K562 (cell line): ENCODE results near the gene CUL9. TPM values are rescaled to one million over a fixed set of nuclear protein-coding genes. Genes with fewer than 3 reads are reported as not detected.

ENCODE experiments used
- ARNT ChIP-seq, 2 experiments: fragments of 450-650 bp; IDR thresholded peaks; 2 replicates each; pipeline ENCODE4 v1.6.1; 2016; ENCODE audit warnings: mild to moderate bottlenecking in 1 of 2
- CBX3 ChIP-seq, 2 experiments: IDR thresholded peaks; 1 replicate in 1 of 2; 2 replicates in 1 of 2; pipeline ENCODE4 v1.6.1; 2012; ENCODE audit warnings: inconsistent platforms in 2 of 2, low read length in 2 of 2, borderline replicate concordance in 1 of 2, control low read depth in 1 of 2
- DPF2 ChIP-seq: fragments of 450-650 bp; IDR thresholded peaks from 2 replicates; pipeline ENCODE4 v1.6.1; 2016
- EGR1 ChIP-seq: fragments of 450-650 bp; conservative IDR thresholded peaks from 2 replicates; pipeline ENCODE4 v1.6.1; 2017; ENCODE audit warnings: mild to moderate bottlenecking
- MCM5 ChIP-seq: fragments of 450-650 bp; IDR thresholded peaks from 2 replicates; pipeline ENCODE4 v1.6.1; 2016; ENCODE audit warnings: low read depth
- MEF2A ChIP-seq: IDR thresholded peaks from 2 replicates; pipeline ENCODE4 v1.6.1; 2011; ENCODE audit warnings: low read depth, mild to moderate bottlenecking, low read length, moderate library complexity; ENCODE audit not compliant: control insufficient read depth
- NUFIP1 ChIP-seq: fragments of 450-650 bp; IDR thresholded peaks from 2 replicates; pipeline ENCODE4 v1.6.1; 2018; ENCODE audit not compliant: partially characterized antibody
- POLR2B ChIP-seq: fragments of 450-650 bp; IDR thresholded peaks from 2 replicates; pipeline ENCODE4 v1.6.1; 2018; ENCODE audit warnings: low read depth; ENCODE audit not compliant: partially characterized antibody
- POLR3G ChIP-seq: IDR thresholded peaks from 2 replicates; pipeline ENCODE4 v1.6.1; 2011; ENCODE audit not compliant: insufficient read length, insufficient replicate concordance; ENCODE audit errors: extremely low read depth
- ZBTB1 ChIP-seq: sonication (generic); formaldehyde crosslinking; IDR thresholded peaks from 2 replicates; pipeline ENCODE4 v1.8.1; 2023; ENCODE audit warnings: missing genetic modification reagents, low read depth, mild to moderate bottlenecking, borderline replicate concordance
- ZC3H8 ChIP-seq: fragments of 450-650 bp; IDR thresholded peaks from 2 replicates; pipeline ENCODE4 v1.6.1; 2017
- ZNF12 ChIP-seq: sonication (generic); formaldehyde crosslinking; IDR thresholded peaks from 2 replicates; pipeline ENCODE4 v1.4.0; 2020; ENCODE audit warnings: mild to moderate bottlenecking, missing genetic modification reagents
- ZNF184 ChIP-seq: sonication (generic); formaldehyde crosslinking; IDR thresholded peaks from 2 replicates; pipeline ENCODE4 v1.5.0; 2020; ENCODE audit warnings: missing genetic modification reagents
- ZNF274 ChIP-seq: IDR thresholded peaks from 2 replicates; pipeline ENCODE4 v1.6.1; 2011; ENCODE audit warnings: low read depth, mild to moderate bottlenecking, low read length, moderate library complexity, borderline replicate concordance
- polyA plus RNA-seq, 8 experiments: library from polyadenylated mRNA; depleted of rRNA in 4 of 8; stranded (reverse) in 5 of 8; unstranded in 3 of 8; fragments of >200 nt; fragmentation: Nextera tagmentation in 2 of 8; fragmentation: Illumina TruSeq in 1 of 8; extraction: Ambion mirVana in 2 of 8; extraction: Trizol in 1 of 8; gene quantifications; 2 replicates each; pipeline versions ENCODE4 v1.2.1 to v1.2.3, GENCODE V29; 2011 to 2014; ENCODE audit warnings: inconsistent platforms in 1 of 8, missing spikeins in 1 of 8
- total RNA-seq, 7 experiments: library from RNA; depleted of rRNA in 6 of 7; stranded (reverse); fragments of >200 nt in 6 of 7; fragmentation: Illumina TruSeq in 2 of 7; extraction: Trizol in 2 of 7; gene quantifications; 2 replicates each; pipeline versions ENCODE4 v1.2.1 to v1.2.3, GENCODE V29; 2011 to 2021; ENCODE audit warnings: low replicate concordance in 1 of 7
- TF ChIP-seq, protein P1 (sequence below), 2 experiments: fragments of 450-650 bp in 1 of 2; IDR thresholded peaks; 2 replicates each; pipeline ENCODE4 v1.6.1; 2011 to 2017; ENCODE audit warnings: low read depth in 2 of 2, antibody characterized with exemption in 1 of 2, borderline replicate concordance in 1 of 2, low read length in 1 of 2, mild to moderate bottlenecking in 1 of 2, mixed read lengths in 1 of 2; ENCODE audit not compliant: control insufficient read depth in 1 of 2

The CUL9 gene
- total and polyA plus RNA-seq, 9 of the 15 experiments (the other 6 are each of a cell fraction or from before 2014, with no cell fraction given): 0.50 to 20.7 (median 6.6) TPM

DNA sequence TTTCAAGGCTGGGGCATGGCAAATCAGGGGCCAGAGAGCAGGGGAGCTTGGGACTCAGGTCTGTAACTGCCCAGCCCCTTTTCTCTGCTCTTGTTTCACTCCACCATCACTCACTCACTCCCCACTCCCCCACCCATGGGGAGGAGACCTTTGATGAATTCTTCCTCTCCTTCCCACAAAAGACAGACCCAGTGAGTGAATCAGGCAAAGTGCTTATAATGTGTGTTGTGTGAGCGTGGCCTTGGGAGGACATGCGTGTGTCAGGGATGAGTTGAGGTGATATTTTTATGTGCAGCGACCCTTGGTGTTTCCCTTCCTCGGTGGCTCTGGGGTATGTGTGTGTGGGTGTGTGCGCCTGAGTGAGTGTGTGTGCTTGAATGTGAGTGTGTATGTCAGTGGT is 1.0 kb upstream of the CUL9 start (continued):
- TF ChIP-seq MEF2A: no peak
- no peak for TF ChIP-seq ZNF184 (CRISPR knock-in tag)
- no peak for TF ChIP-seq ZBTB1 (CRISPR knock-in tag)
- no peak for TF ChIP-seq MCM5
- TF ChIP-seq CBX3 (IDR thresholded peaks at IDR 0.05; ENCODE audit: borderline replicate concordance in 1 of 2, low read length in 2 of 2): no peak
- peak; percentile 18; the same call in 1 of the 2 replicates for TF ChIP-seq DPF2
- no peak; the same call in 1 of the 2 replicates for TF ChIP-seq ZC3H8
- TF ChIP-seq, protein P1, sequence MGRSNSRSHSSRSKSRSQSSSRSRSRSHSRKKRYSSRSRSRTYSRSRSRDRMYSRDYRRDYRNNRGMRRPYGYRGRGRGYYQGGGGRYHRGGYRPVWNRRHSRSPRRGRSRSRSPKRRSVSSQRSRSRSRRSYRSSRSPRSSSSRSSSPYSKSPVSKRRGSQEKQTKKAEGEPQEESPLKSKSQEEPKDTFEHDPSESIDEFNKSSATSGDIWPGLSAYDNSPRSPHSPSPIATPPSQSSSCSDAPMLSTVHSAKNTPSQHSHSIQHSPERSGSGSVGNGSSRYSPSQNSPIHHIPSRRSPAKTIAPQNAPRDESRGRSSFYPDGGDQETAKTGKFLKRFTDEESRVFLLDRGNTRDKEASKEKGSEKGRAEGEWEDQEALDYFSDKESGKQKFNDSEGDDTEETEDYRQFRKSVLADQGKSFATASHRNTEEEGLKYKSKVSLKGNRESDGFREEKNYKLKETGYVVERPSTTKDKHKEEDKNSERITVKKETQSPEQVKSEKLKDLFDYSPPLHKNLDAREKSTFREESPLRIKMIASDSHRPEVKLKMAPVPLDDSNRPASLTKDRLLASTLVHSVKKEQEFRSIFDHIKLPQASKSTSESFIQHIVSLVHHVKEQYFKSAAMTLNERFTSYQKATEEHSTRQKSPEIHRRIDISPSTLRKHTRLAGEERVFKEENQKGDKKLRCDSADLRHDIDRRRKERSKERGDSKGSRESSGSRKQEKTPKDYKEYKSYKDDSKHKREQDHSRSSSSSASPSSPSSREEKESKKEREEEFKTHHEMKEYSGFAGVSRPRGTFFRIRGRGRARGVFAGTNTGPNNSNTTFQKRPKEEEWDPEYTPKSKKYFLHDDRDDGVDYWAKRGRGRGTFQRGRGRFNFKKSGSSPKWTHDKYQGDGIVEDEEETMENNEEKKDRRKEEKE (IDR thresholded peaks at IDR 0.05; ENCODE audit: borderline replicate concordance in 1 of 2, control insufficient read depth in 1 of 2, low read depth in 2 of 2, low read length in 1 of 2): no peak
- no peak for TF ChIP-seq ARNT (IDR thresholded peaks at IDR 0.05)
- no peak for TF ChIP-seq NUFIP1
- peak; percentile 65 for TF ChIP-seq EGR1
- no peak for TF ChIP-seq POLR3G
- peak; percentile 62 for TF ChIP-seq POLR2B
- TF ChIP-seq ZNF274: no peak
- TF ChIP-seq ZNF12 (CRISPR knock-in tag): no peak
- TF ChIP-seq, all 486 proteins: peak for 16
